Caco-2 (cell line): ENCODE results near the gene BBS12. TPM values are rescaled to one million over a fixed set of nuclear protein-coding genes. Genes with fewer than 3 reads are reported as not detected.

ENCODE experiments used
- BruUV-seq: library from RNA; stranded (reverse); fragments of 400-500 nt; replicated peaks from 2 replicates; lab custom pipeline; 2021; lab: Mats Ljungman, UMichigan
- CTCF ChIA-PET: fragments of 300-600 bp; sonication (Branson Sonifier 250); formaldehyde crosslinking; loops from one replicate; lab custom pipeline; 2022; ENCODE audit warnings: antibody characterized with exemption; lab: Charles Lee
- POLR2A ChIA-PET: fragments of 300-600 bp; sonication (Branson Sonifier 250); formaldehyde crosslinking; loops from one replicate; lab custom pipeline; 2022; ENCODE audit warnings: antibody characterized with exemption; lab: Charles Lee
- DNase-seq, 2 experiments: peaks; one replicate each; pipeline versions ENCODE4 v3.0.0 to v3.0.0-alpha.2; 2020 to 2022
- H3K27me3 ChIP-seq: replicated peaks from 2 replicates; pipeline ENCODE4 v1.6.0; 2011; ENCODE audit warnings: low read length; ENCODE audit not compliant: control insufficient read depth, insufficient read depth
- H3K36me3 ChIP-seq: 2 replicates; pipeline ENCODE4 v1.5.1; 2011; ENCODE audit warnings: low read length; ENCODE audit not compliant: control insufficient read depth, insufficient read depth
- H3K4me1 ChIP-seq: fragments of 250-450 bp; sonication (Bioruptor Pico); 2 replicates; pipeline ENCODE4 v1.5.1; 2020; ENCODE audit warnings: mild to moderate bottlenecking
- H3K4me3 ChIP-seq: 2 replicates; pipeline ENCODE4 v1.5.1; 2011; ENCODE audit warnings: low read depth, mild to moderate bottlenecking, control low read depth, low read length
- H3K9me3 ChIP-seq: fragments of 250-450 bp; sonication (Bioruptor Pico); 2 replicates; pipeline ENCODE4 v1.5.1; 2020; ENCODE audit warnings: mild to moderate bottlenecking, moderate library complexity
- H3K27ac Mint-ChIP-seq: one replicate; pipeline ENCODE4 v1.8.0; 2022; ENCODE audit warnings: mixed read lengths; ENCODE audit not compliant: unreplicated experiment
- H3K27me3 Mint-ChIP-seq: one replicate; pipeline ENCODE4 v1.8.0; 2022; ENCODE audit warnings: mixed read lengths; ENCODE audit not compliant: insufficient read depth, unreplicated experiment
- H3K36me3 Mint-ChIP-seq: one replicate; pipeline ENCODE4 v1.8.0; 2022; ENCODE audit warnings: mild to moderate bottlenecking, mixed read lengths; ENCODE audit not compliant: insufficient read depth, unreplicated experiment
- H3K4me1 Mint-ChIP-seq: one replicate; pipeline ENCODE4 v1.8.0; 2022; ENCODE audit warnings: low read depth, mixed read lengths; ENCODE audit not compliant: unreplicated experiment
- H3K4me3 Mint-ChIP-seq: one replicate; pipeline ENCODE4 v1.8.0; 2022; ENCODE audit warnings: mild to moderate bottlenecking, moderate library complexity, mixed read lengths; ENCODE audit not compliant: unreplicated experiment
- H3K9me3 Mint-ChIP-seq: one replicate; pipeline ENCODE4 v1.8.0; 2022; ENCODE audit warnings: mixed read lengths; ENCODE audit not compliant: unreplicated experiment
- intact Hi-C: fragments of 100-400 bp; cut with micrococcal nuclease; formaldehyde crosslinking; loops from one replicate; pipeline ENCODE4 v1.10.0; 2022; ENCODE audit not compliant: unreplicated experiment
- total RNA-seq: library from RNA; stranded (reverse); gene quantifications from 2 replicates; pipeline ENCODE4 v1.2.3, GENCODE V29; 2022
- TF ChIP-seq, protein P1 (sequence below), 2 experiments: fragments of 200-600 bp in 1 of 2; IDR thresholded peaks; 1 replicate in 1 of 2; 2 replicates in 1 of 2; pipeline versions ENCODE4 v1.5.1 to v1.8.0; 2011 to 2022; ENCODE audit warnings: antibody characterized with exemption in 1 of 2, control low read depth in 1 of 2, inconsistent platforms in 1 of 2, low read depth in 1 of 2, low read length in 1 of 2, mild to moderate bottlenecking in 1 of 2, moderate library complexity in 1 of 2; ENCODE audit not compliant: insufficient read depth in 1 of 2, severe bottlenecking in 1 of 2, unreplicated experiment in 1 of 2

The BBS12 gene
- total RNA-seq, 1 experiment from 2014 or later, result 2.7 TPM

DNA sequence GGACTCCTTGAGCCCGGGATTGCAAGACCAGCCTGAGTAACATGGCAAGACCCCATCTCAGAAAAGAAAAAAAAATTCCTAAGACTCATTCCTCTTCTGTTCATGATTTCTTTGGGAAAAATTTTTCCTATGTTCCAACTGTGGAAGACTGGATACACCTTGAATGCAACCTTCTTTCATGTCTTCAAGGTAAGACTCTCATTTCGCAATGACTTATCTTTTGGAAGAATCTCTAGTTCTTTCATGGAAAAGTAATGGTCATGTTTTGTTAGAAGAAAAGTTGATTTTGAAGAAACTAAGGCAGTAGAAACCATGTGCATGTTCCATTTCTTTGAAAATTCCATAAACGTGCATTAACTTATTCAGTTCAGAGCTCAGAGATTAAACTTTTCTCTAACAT, 26.0 kb upstream of the BBS12 start:
- no peaks in the 10 kb centered on the region for H3K9me3 Mint-ChIP-seq
- H3K4me1 Mint-ChIP-seq, result no peaks in the 10 kb centered on the region
- no peak overlapping the region for H3K4me3 Mint-ChIP-seq
- no peak overlapping the region for H3K4me3 ChIP-seq
- H3K27ac Mint-ChIP-seq, result no peak overlapping the region
- TF ChIP-seq, protein P1, sequence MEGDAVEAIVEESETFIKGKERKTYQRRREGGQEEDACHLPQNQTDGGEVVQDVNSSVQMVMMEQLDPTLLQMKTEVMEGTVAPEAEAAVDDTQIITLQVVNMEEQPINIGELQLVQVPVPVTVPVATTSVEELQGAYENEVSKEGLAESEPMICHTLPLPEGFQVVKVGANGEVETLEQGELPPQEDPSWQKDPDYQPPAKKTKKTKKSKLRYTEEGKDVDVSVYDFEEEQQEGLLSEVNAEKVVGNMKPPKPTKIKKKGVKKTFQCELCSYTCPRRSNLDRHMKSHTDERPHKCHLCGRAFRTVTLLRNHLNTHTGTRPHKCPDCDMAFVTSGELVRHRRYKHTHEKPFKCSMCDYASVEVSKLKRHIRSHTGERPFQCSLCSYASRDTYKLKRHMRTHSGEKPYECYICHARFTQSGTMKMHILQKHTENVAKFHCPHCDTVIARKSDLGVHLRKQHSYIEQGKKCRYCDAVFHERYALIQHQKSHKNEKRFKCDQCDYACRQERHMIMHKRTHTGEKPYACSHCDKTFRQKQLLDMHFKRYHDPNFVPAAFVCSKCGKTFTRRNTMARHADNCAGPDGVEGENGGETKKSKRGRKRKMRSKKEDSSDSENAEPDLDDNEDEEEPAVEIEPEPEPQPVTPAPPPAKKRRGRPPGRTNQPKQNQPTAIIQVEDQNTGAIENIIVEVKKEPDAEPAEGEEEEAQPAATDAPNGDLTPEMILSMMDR (IDR thresholded peaks at IDR 0.05; ENCODE audit: insufficient read depth in 1 of 2, low read depth in 1 of 2, low read length in 1 of 2, severe bottlenecking in 1 of 2, unreplicated experiment in 1 of 2), result no peak
- H3K9me3 ChIP-seq, result no peaks in the 10 kb centered on the region
- H3K27me3 Mint-ChIP-seq, result no peaks in the 10 kb centered on the region
- intact Hi-C loops, result no loop called here
- POLR2A ChIA-PET, result no interaction called here
- H3K36me3 Mint-ChIP-seq, result no peaks in the 10 kb centered on the region
- H3K4me1 ChIP-seq, result no peaks in the 10 kb centered on the region
- H3K27me3 ChIP-seq, result no peaks in the 10 kb centered on the region
- CTCF ChIA-PET, result no interaction called here
- DNase-seq, result no peak
- BruUV-seq, result no TSS peak
- H3K36me3 ChIP-seq, result no peaks in the 10 kb centered on the region

DNA sequence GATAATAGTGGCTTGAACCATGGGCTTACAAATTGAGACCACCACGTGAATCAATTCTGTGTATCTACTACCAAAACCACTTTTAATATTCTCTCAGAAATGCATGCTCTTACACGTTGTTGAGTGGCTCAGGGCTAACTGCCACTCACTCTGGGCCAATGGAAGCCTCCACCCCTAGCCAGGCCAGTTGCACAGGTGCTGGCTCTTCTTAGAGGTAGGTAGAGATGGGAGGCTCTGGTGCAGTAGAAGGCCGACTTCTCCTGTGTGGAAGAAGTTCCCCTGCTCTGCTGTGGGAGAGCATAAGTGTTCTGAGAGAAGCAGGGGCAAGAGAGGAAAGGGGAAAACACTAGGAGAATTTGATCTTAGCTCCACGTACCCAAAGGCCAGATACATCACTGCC, 25.0 kb upstream of the BBS12 start:
- H3K4me3 Mint-ChIP-seq, result no peak overlapping the region
- ChIA-PET POLR2A (no interaction called here), CTCF (no interaction called here)
- Histone ChIP-seq H3K4me1 (no peaks in the 10 kb centered on the region), H3K36me3 (no peaks in the 10 kb centered on the region), H3K27me3 (no peaks in the 10 kb centered on the region), H3K4me3 (no peak overlapping the region), H3K9me3 (no peaks in the 10 kb centered on the region)
- no peaks in the 10 kb centered on the region for H3K4me1 Mint-ChIP-seq
- no peaks in the 10 kb centered on the region for H3K36me3 Mint-ChIP-seq
- DNase-seq, result no peak
- H3K27ac Mint-ChIP-seq, result no peak overlapping the region
- intact Hi-C loops, result no loop called here
- TF ChIP-seq, protein P1 (IDR thresholded peaks at IDR 0.05; ENCODE audit: insufficient read depth in 1 of 2, low read depth in 1 of 2, low read length in 1 of 2, severe bottlenecking in 1 of 2, unreplicated experiment in 1 of 2), result no peak
- H3K9me3 Mint-ChIP-seq, result no peaks in the 10 kb centered on the region
- no TSS peak for BruUV-seq
- no peaks in the 10 kb centered on the region for H3K27me3 Mint-ChIP-seq

DNA sequence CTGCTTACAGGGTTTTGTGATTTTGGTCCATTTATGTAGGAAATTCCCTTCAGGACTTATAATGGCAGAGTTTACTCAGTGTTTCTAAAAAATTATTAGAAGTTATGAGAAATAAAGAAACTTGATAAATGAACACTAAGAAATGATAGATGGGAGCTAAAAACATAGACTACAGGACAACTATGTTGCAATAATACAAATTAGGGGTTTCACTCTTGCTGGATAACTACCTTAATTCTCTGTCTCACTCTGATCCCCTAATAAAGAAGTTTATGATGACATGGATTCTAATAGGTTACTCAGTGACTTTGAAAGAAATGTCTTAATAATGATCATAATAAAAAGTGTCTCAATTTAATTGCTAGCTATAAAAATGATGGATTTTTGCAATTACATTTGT, 23.3 kb upstream of the BBS12 start:
- POLR2A ChIA-PET, result no interaction called here
- H3K4me3 Mint-ChIP-seq, result no peak overlapping the region
- Histone ChIP-seq H3K27me3 (no peaks in the 10 kb centered on the region), H3K9me3 (no peaks in the 10 kb centered on the region), H3K4me3 (no peak overlapping the region), H3K4me1 (no peaks in the 10 kb centered on the region), H3K36me3 (no peaks in the 10 kb centered on the region)
- H3K27ac Mint-ChIP-seq, result no peak overlapping the region
- no peak for DNase-seq
- intact Hi-C loops, result no loop called here
- no peaks in the 10 kb centered on the region for H3K9me3 Mint-ChIP-seq
- CTCF ChIA-PET, result no interaction called here
- no peaks in the 10 kb centered on the region for H3K36me3 Mint-ChIP-seq
- no peaks in the 10 kb centered on the region for H3K27me3 Mint-ChIP-seq
- H3K4me1 Mint-ChIP-seq, result no peaks in the 10 kb centered on the region
- TF ChIP-seq, protein P1 (IDR thresholded peaks at IDR 0.05; ENCODE audit: insufficient read depth in 1 of 2, low read depth in 1 of 2, low read length in 1 of 2, severe bottlenecking in 1 of 2, unreplicated experiment in 1 of 2), result no peak
- BruUV-seq, result no TSS peak
